ENCODE data around the gene UHMK1.
A peak's percentile ranks its signal among the peaks of the same experiment; 100 is the strongest.
"Not testable (repeated sequence)": the region's sequence is repeated elsewhere in the genome, so short reads cannot be mapped to it uniquely, and the experiment has no call there.

UHMK1 gene
- total RNA-seq = 222 to 525 (median 503) reads per million in 3 experiments

GRCh38 chr1:162497723-162498495 lies at the start of gene UHMK1:
Gene UHMK1 (plus strand): TSS chr1:162497818. CDS start chr1:162498001, 183 bp downstream.
- peak; percentile 87 for DNase-seq

GRCh38 chr1:162454361-162454760 lies 43.3 kb upstream of the UHMK1 start:
- DNase-seq = not testable (repeated sequence)

- DNase-seq = no peak
Observed at GRCh38 chr1:162456323-162456722, 41.3 kb upstream of the UHMK1 start.

- DNase-seq = no peak
Observed at GRCh38 chr1:162458236-162458635, 39.4 kb upstream of the UHMK1 start.

- DNase-seq = not testable (repeated sequence)
Observed at GRCh38 chr1:162462425-162462824, 35.2 kb upstream of the UHMK1 start.

DNA sequence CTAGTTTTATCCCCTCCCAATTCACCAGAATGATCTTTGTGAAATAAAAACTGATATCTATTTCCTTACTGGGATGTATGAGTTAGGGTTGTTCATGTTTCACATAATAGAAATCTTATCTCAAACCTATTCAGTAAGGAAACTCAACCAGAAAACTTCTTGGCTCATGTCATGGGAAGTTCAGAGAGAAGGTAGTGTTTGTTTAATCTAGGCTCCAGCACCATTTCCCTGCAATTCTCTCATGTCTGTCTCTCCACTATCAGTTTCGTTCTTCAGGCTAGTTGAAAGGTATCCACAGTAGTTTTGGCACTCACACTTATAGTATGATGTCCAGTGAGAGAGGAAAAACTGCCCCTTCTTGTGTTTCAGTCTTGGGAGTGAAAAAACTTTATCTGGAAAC lies 34.6 kb upstream of the UHMK1 start:
- DNase-seq = no peak

GRCh38 chr1:162466797-162467196 lies 30.8 kb upstream of the UHMK1 start:
- DNase-seq = no peak

GRCh38 chr1:162470216-162470615 lies 27.4 kb upstream of the UHMK1 start:
- no peak for DNase-seq

- DNase-seq = no peak
Observed at GRCh38 chr1:162471290-162471853, 26.2 kb upstream of the UHMK1 start.

- no peak for DNase-seq
Observed at GRCh38 chr1:162475089-162475488, 22.5 kb upstream of the UHMK1 start.

GRCh38 chr1:162475539-162476185 lies 22.0 kb upstream of the UHMK1 start:
- no peak for DNase-seq

DNA sequence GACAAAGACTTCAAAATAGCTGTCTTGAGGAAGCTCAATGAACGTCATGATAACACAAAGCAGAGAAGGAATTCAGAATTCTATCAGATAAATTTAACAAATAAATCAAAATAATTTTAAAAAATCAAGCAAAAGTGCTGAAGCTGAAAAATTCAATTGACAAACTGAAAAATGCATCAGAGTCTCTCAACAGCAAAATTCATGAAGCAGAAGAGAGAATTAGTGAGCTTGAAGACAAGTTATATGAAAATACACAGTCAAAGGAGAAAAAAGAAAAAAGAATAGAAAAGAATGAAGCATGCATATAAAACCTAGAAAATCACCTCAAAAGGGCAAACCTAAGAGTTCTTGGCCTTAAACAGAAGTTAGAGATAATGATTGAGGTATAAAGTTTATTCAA lies 21.0 kb upstream of the UHMK1 start:
- no peak for DNase-seq

DNA sequence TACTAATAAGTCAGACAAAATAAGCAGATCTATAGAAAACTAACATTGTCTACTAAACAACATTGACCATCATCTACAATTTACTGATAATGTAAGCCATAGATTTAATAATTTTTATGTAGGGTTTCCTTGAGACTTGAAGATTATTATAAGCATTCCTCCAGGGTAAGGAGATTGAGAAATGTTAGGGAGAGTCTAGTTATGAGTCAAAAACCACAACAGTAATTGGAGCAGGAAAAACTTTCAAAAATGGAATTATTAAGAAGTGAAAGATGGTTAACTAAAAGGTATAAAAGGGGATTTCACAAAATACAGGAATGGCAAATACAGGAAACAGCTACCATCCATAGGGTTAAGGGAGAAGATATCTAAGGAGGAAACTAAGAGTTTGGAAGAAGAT lies 12.4 kb upstream of the UHMK1 start:
- no peak for DNase-seq

- DNase-seq = no peak
Observed at GRCh38 chr1:162487241-162487640, 10.4 kb upstream of the UHMK1 start.

DNA sequence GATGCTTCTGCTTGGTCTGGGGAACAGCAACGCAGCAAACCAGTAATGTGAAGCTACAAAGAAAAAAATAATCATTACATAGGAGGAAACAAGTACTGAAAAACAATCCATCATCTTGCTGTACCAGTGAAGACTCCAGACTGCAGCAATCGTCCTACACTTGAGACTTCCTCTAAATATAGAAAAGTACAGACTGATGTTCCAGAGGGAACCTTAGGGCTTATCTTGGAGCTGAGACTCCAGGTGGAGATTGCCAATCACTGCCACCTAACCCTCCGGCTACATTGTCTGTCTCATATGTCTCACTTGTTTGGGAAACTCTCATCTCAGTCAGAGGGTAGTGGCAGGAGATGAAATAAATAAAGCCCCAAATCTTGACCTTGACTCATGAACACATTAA lies 9.4 kb upstream of the UHMK1 start:
- DNase-seq = no peak

- not testable (repeated sequence) for DNase-seq
Observed at GRCh38 chr1:162495531-162496233, 1.9 kb upstream of the UHMK1 start.

GRCh38 chr1:162497104-162497722 lies 405 bp upstream of the UHMK1 start:
- DNase-seq = no peak

- DNase-seq = no peak
Observed at GRCh38 chr1:162498496-162498810, 835 bp downstream of the UHMK1 start.

- DNase-seq = no peak
Observed at GRCh38 chr1:162500805-162501204, 3.2 kb downstream of the UHMK1 start.

DNA sequence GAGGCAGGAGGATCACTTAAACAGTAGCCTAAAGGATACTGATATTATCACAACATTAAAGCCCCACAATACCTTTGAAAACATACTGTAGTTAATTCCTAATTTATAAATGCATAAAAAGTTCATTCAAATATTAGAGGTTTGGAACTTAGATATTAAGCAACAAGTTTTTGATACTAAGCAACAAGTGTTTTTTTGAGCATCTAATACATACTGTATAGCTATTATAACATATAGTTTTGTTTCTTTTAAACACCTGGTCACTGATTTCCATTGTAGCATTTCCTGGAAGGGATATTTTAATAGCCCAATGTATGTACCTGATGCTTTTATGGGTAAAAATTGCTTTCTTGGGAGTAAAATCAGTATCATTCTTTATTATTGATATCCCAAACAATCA lies 4.5 kb downstream of the UHMK1 start:
- DNase-seq = no peak

DNA sequence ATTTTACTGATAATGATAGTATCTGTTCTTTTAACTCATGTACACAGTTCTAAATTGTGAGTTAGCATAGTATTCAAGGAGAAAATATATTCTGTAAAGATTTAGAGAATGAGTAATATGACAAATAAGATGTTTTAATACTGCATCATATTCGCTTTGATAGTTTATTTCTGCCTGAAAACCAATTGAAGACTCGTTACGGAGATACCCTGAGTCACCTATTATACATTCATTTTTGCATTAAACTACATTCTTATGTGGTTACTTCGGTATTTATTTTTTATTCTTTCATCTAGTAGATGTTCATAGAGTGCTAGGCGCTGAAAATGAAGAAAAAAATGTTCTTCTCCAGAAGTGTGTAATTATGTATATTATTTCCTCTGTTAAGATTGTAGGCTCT lies 5.3 kb downstream of the UHMK1 start:
- no peak for DNase-seq

DNA sequence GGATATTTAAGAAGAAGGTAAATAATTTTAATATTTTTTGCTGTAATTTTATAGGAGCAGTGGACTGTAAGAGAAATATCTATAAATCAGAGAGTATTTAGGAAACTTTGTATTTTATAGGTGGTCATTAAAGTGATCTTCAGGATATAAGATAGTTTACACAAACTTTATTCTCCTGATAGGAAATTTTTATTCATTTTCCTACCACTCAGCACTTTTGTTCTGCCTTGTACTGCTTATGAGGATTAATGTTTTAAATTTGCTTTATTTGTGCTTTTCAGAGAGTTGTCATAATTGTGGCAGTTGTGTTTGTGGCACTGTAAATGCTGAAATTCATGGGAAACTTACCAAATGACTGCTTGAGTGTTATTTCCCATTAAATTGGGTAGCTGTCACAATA lies 29.7 kb downstream of the UHMK1 start:
- no peak for DNase-seq

All from central memory CD4-positive, alpha-beta T cell (primary cell).